Activated naive CD4-positive, alpha-beta T cell treated with anti-CD3 and anti-CD28 coated beads, Interleukin-2, amount 50 U/mL, for 24 hours (primary cell): ENCODE results near the gene CYP4F12.
"Not testable (repeated sequence)": the region's sequence is repeated elsewhere in the genome, so short reads cannot be mapped to it uniquely, and the experiment has no call there.

Experiments
- H3K27ac Mint-ChIP-seq: one replicate; pipeline ENCODE4 v1.8.0; 2021; ENCODE audit warnings: mild to moderate bottlenecking, mixed read lengths
- H3K27me3 Mint-ChIP-seq: one replicate; pipeline ENCODE4 v1.8.0; 2021; ENCODE audit warnings: mixed read lengths
- H3K36me3 Mint-ChIP-seq: one replicate; pipeline ENCODE4 v1.8.0; 2021; ENCODE audit warnings: mixed read lengths
- H3K4me1 Mint-ChIP-seq: one replicate; pipeline ENCODE4 v1.8.0; 2021; ENCODE audit warnings: mixed read lengths
- H3K4me3 Mint-ChIP-seq: one replicate; pipeline ENCODE4 v1.8.0; 2021; ENCODE audit warnings: mild to moderate bottlenecking, mixed read lengths
- H3K9me3 Mint-ChIP-seq: one replicate; pipeline ENCODE4 v1.8.0; 2021; ENCODE audit warnings: mixed read lengths

Gene CYP4F12

GRCh38 chr19:15641901-15642491, 30.9 kb upstream of the CYP4F12 start:
- no peak overlapping the region for H3K27ac Mint-ChIP-seq
- H3K27me3 Mint-ChIP-seq, result peaks cover 10% of the 10 kb centered on the region
- no peaks in the 10 kb centered on the region for H3K9me3 Mint-ChIP-seq
- no peak overlapping the region for H3K4me3 Mint-ChIP-seq
- H3K36me3 Mint-ChIP-seq, result no peaks in the 10 kb centered on the region
- H3K4me1 Mint-ChIP-seq, result no peaks in the 10 kb centered on the region

GRCh38 chr19:15642807-15643206, 30.1 kb upstream of the CYP4F12 start:
- no peak overlapping the region for H3K27ac Mint-ChIP-seq
- no peaks in the 10 kb centered on the region for H3K4me1 Mint-ChIP-seq
- no peaks in the 10 kb centered on the region for H3K36me3 Mint-ChIP-seq
- H3K4me3 Mint-ChIP-seq, result no peak overlapping the region
- peaks cover 8% of the 10 kb centered on the region for H3K27me3 Mint-ChIP-seq
- H3K9me3 Mint-ChIP-seq, result no peaks in the 10 kb centered on the region

DNA sequence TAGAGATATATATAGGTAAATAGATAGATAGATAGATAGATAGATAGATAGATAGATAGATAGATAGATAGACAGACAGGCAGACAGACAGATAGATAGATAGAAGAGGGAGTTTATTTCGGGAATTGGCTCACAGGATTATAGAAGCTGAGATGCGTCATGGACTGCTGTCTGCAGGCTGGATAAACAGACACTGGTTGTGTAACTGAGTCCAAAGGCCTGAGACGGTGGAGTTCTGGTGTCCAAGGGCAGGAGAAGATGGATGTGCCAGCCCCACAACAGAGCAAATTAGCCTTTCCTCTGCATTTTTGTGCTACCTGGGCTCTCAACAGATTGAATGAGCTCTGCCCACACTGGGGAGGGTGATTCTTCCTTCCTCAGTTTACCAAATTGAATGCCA, 29.5 kb upstream of the CYP4F12 start:
- H3K9me3 Mint-ChIP-seq, result no peaks in the 10 kb centered on the region
- peaks cover 8% of the 10 kb centered on the region for H3K27me3 Mint-ChIP-seq
- H3K4me3 Mint-ChIP-seq, result no peak overlapping the region
- H3K36me3 Mint-ChIP-seq, result no peaks in the 10 kb centered on the region
- H3K27ac Mint-ChIP-seq, result no peak overlapping the region
- no peaks in the 10 kb centered on the region for H3K4me1 Mint-ChIP-seq

- H3K27me3 Mint-ChIP-seq, result peaks cover 8% of the 10 kb centered on the region
- no peaks in the 10 kb centered on the region for H3K9me3 Mint-ChIP-seq
- no peak overlapping the region for H3K4me3 Mint-ChIP-seq
- H3K27ac Mint-ChIP-seq, result no peak overlapping the region
- H3K36me3 Mint-ChIP-seq, result no peaks in the 10 kb centered on the region
- H3K4me1 Mint-ChIP-seq, result no peaks in the 10 kb centered on the region
Measured at GRCh38 chr19:15644066-15644741, 28.7 kb upstream of the CYP4F12 start.

DNA sequence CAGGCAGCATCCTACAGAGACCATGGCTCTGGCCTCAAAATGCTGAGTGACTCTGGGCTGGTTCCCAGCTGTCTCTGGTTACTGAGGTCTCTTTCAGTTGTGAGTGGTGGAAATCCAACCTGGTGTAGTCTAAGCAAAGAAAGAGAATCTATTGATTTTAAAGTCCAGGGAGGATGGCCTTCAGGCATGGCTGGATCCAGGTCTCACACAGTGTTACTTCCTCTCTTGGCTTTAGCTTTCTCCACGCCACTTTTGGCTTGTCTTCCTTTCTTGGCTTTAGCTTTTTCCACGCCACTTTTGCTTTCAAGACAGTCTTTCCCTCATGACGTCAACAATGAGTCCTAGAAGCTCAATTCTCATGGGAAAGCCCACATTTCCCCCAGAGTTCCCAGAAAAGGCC, 28.1 kb upstream of the CYP4F12 start:
- Mint-ChIP-seq H3K27me3 (peaks cover 8% of the 10 kb centered on the region), H3K9me3 (no peaks in the 10 kb centered on the region), H3K4me3 (no peak overlapping the region), H3K4me1 (no peaks in the 10 kb centered on the region), H3K27ac (no peak overlapping the region), H3K36me3 (no peaks in the 10 kb centered on the region)

GRCh38 chr19:15649526-15649925, 23.4 kb upstream of the CYP4F12 start:
- H3K27ac Mint-ChIP-seq, result no peak overlapping the region
- H3K27me3 Mint-ChIP-seq, result peaks cover 14% of the 10 kb centered on the region
- no peaks in the 10 kb centered on the region for H3K36me3 Mint-ChIP-seq
- H3K9me3 Mint-ChIP-seq, result no peaks in the 10 kb centered on the region
- no peak overlapping the region for H3K4me3 Mint-ChIP-seq
- H3K4me1 Mint-ChIP-seq, result no peaks in the 10 kb centered on the region

GRCh38 chr19:15650123-15650522, 22.8 kb upstream of the CYP4F12 start:
- H3K27me3 Mint-ChIP-seq, result peaks cover 15% of the 10 kb centered on the region
- H3K4me1 Mint-ChIP-seq, H3K9me3 Mint-ChIP-seq, H3K36me3 Mint-ChIP-seq, H3K4me3 Mint-ChIP-seq: not testable (repeated sequence)
- H3K27ac Mint-ChIP-seq, result peak overlapping the region; percentile 10

- Mint-ChIP-seq H3K27ac (no peak overlapping the region), H3K27me3 (peaks cover 10% of the 10 kb centered on the region), H3K4me3 (no peak overlapping the region), H3K9me3 (no peaks in the 10 kb centered on the region), H3K36me3 (no peaks in the 10 kb centered on the region), H3K4me1 (no peaks in the 10 kb centered on the region)
Measured at GRCh38 chr19:15651791-15652190, 21.1 kb upstream of the CYP4F12 start.

- no peaks in the 10 kb centered on the region for H3K36me3 Mint-ChIP-seq
- H3K4me1 Mint-ChIP-seq, result no peaks in the 10 kb centered on the region
- H3K27ac Mint-ChIP-seq, result no peak overlapping the region
- H3K27me3 Mint-ChIP-seq, result peaks cover 13% of the 10 kb centered on the region
- H3K4me3 Mint-ChIP-seq, result no peak overlapping the region
- no peaks in the 10 kb centered on the region for H3K9me3 Mint-ChIP-seq
Measured at GRCh38 chr19:15652559-15653278, 20.2 kb upstream of the CYP4F12 start.

GRCh38 chr19:15656467-15656866, 16.4 kb upstream of the CYP4F12 start:
- Mint-ChIP-seq H3K27me3 (peaks cover 18% of the 10 kb centered on the region), H3K4me3 (no peak overlapping the region), H3K9me3 (no peaks in the 10 kb centered on the region), H3K36me3 (no peaks in the 10 kb centered on the region), H3K27ac (no peak overlapping the region), H3K4me1 (no peaks in the 10 kb centered on the region)

GRCh38 chr19:15663247-15663646, 9.6 kb upstream of the CYP4F12 start:
- Mint-ChIP-seq H3K9me3 (no peaks in the 10 kb centered on the region), H3K4me3 (no peak overlapping the region), H3K27ac (no peak overlapping the region), H3K36me3 (no peaks in the 10 kb centered on the region), H3K27me3 (peaks cover 17% of the 10 kb centered on the region), H3K4me1 (no peaks in the 10 kb centered on the region)

- no peaks in the 10 kb centered on the region for H3K36me3 Mint-ChIP-seq
- no peaks in the 10 kb centered on the region for H3K4me1 Mint-ChIP-seq
- H3K27ac Mint-ChIP-seq, result no peak overlapping the region
- no peaks in the 10 kb centered on the region for H3K9me3 Mint-ChIP-seq
- no peak overlapping the region for H3K4me3 Mint-ChIP-seq
- H3K27me3 Mint-ChIP-seq, result peaks cover 14% of the 10 kb centered on the region
Measured at GRCh38 chr19:15666186-15666585, 6.7 kb upstream of the CYP4F12 start.

DNA sequence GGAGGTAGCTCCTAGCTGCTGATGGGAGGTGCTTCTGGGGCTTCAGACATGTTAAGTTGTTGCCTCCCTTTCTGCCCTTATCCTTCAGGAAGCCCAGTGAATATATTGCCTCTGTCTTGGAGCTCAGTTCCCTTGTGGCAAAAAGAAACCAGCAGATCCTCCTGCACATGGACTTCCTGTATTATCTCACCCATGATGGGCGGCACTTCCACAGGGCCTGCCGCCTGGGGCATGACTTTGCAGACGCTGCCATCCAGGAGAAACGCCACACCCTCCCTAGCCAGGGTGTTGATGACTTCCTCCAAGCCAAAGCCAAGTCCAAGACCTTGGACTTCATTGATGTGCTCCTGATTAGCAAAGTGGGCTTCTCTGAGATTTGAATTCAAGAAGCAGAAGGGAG, 6.0 kb upstream of the CYP4F12 start:
- Mint-ChIP-seq H3K36me3 (no peaks in the 10 kb centered on the region), H3K27ac (no peak overlapping the region), H3K9me3 (no peaks in the 10 kb centered on the region), H3K4me1 (peaks cover under 1% of the 10 kb centered on the region), H3K27me3 (peaks cover 10% of the 10 kb centered on the region), H3K4me3 (no peak overlapping the region)

DNA sequence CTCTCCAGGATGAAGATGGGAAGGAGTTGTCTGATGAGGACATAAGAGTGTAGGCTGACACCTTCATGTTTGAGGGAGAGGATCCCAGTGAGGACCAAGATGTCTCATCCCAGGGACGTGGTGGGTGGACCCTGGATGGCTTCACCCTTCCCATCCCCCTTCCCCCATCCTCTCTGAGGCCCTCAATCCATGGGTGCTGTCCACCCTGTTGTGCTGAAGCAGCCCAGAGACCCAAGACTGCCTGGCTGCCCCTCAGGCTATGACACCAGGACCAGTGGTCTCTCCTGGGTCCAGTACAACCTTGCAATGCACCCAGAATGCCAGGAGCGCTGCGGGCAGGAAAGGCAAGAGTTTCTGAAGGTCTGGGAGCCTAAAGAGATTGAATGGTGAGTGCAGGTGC, 3.4 kb upstream of the CYP4F12 start:
- Mint-ChIP-seq H3K9me3 (no peaks in the 10 kb centered on the region), H3K4me1 (peaks cover 21% of the 10 kb centered on the region), H3K36me3 (no peaks in the 10 kb centered on the region), H3K27ac (no peak overlapping the region), H3K4me3 (no peak overlapping the region), H3K27me3 (peaks cover 8% of the 10 kb centered on the region)

GRCh38 chr19:15669891-15670290, 3.0 kb upstream of the CYP4F12 start:
- no peaks in the 10 kb centered on the region for H3K36me3 Mint-ChIP-seq
- no peaks in the 10 kb centered on the region for H3K9me3 Mint-ChIP-seq
- H3K27ac Mint-ChIP-seq, result no peak overlapping the region
- H3K4me3 Mint-ChIP-seq, result no peak overlapping the region
- H3K4me1 Mint-ChIP-seq, result peaks cover 25% of the 10 kb centered on the region
- peaks cover 6% of the 10 kb centered on the region for H3K27me3 Mint-ChIP-seq

- no peaks in the 10 kb centered on the region for H3K9me3 Mint-ChIP-seq
- no peaks in the 10 kb centered on the region for H3K36me3 Mint-ChIP-seq
- H3K4me3 Mint-ChIP-seq, result no peak overlapping the region
- peaks cover 3% of the 10 kb centered on the region for H3K27me3 Mint-ChIP-seq
- H3K27ac Mint-ChIP-seq, result no peak overlapping the region
- H3K4me1 Mint-ChIP-seq, result peaks cover 28% of the 10 kb centered on the region
Measured at GRCh38 chr19:15671237-15671821, 1.6 kb upstream of the CYP4F12 start.
